HG02938 (cell line): Measurements from ENCODE around the gene ARPC2.
"Not testable (repeated sequence)": the region's sequence is repeated elsewhere in the genome, so short reads cannot be mapped to it uniquely, and the experiment has no call there.

Experiments
- ATAC-seq: cut with Tn5 transposase; IDR thresholded peaks from one replicate; pipeline ENCODE4 v1.9.1; 2021; ENCODE audit warnings: mild to moderate bottlenecking, moderate library complexity; ENCODE audit not compliant: unreplicated experiment

The ARPC2 gene

DNA sequence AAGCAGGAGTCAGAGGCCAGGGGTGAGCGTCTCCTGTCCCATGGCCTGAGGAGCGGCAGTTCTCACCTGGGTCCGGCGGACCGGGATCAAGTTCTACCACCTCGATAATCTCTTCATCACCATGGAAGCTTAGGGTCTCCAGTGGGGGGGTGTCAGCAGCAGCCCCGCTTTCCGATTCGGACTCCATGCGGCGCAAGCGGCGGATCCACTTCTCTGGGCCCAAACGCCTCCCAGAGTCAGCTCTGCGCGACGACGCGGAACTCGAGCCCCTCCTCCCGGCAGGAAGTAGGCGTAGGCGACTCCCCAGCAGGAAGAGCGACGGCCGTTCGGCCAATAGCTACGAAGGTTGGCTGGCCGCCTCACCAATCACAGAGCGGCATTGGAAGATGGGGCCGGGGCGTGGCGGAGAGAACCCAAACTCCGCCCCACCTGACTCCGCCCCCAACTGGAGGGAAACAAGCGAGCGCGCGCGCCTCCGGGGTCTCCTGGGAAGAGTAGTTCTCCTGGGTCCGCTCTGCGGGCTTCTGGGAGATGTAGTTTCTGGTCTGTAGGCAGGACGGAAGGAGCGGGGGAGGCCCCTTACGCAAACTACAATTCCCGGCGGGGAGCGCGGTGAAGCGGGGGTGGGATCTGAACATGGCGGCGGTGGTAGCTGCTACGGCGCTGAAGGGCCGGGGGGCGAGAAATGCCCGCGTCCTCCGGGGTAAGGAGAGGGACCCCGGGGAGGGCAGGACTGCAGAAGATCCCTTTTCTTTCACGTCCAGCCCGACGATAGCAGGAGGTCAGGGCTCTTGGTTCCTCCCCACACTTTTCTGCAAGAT is 53.1 kb downstream of the ARPC2 start, which contains the start of the genes AAMP and PNKD:
TSS of gene AAMP (minus strand) at position 238 of the 821 bp plus-strand sequence. CDS start at position 187, 51 bp downstream.
TSS of gene PNKD (plus strand) at position 620 of the 821 bp plus-strand sequence. CDS start at position 637, 17 bp downstream.
- peak; percentile 87 for ATAC-seq

DNA sequence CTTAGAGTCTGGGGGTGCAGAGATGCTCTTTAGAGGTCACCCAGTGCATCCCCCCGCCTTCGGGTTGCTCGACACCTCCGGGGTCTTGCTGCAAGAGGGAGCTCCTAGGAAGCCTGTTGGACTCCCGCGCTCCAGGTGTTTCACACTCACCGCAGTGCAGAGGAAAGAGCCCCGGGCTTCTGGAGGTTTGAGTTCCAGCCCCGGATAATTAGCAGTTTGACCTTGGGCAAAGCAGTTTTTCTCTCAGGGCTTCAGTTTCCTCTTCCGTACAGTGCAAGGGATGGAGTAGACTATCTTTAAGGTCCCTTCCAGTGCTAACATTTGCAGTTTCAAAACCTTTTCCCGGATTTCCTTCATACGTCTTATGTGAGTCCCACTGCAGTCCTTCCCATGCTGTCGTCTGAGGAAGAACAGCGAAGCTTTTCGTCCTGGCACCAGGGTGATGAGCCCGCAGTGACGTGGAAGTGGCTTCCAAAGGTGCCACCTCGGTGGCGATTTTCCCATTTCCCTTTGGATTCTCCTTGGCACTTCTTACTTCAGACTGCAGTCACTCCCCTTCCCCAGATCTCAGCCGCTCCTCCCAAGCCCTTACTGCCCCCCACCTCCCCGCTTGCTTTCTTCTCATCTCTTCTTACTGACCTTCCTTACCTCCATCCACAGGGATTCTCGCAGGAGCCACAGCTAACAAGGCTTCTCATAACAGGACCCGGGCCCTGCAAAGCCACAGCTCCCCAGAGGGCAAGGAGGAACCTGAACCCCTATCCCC is 53.9 kb downstream of the ARPC2 start:
- no peak for ATAC-seq

DNA sequence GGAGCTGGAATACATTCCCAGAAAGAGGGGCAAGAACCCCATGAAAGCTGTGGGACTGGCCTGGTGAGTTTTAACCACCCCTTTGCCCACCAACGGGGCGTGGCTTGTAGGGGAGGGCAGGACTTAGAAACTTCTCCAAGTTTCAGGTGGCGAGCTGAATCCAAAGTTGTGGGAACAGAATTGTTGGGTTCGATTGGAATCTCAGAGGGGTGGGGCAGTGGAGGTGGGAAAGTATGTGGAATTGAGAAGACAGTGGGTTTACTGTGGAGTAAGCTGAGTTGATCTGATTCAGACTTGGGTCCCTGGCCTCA is 54.5 kb downstream of the ARPC2 start:
- ATAC-seq = no peak

DNA sequence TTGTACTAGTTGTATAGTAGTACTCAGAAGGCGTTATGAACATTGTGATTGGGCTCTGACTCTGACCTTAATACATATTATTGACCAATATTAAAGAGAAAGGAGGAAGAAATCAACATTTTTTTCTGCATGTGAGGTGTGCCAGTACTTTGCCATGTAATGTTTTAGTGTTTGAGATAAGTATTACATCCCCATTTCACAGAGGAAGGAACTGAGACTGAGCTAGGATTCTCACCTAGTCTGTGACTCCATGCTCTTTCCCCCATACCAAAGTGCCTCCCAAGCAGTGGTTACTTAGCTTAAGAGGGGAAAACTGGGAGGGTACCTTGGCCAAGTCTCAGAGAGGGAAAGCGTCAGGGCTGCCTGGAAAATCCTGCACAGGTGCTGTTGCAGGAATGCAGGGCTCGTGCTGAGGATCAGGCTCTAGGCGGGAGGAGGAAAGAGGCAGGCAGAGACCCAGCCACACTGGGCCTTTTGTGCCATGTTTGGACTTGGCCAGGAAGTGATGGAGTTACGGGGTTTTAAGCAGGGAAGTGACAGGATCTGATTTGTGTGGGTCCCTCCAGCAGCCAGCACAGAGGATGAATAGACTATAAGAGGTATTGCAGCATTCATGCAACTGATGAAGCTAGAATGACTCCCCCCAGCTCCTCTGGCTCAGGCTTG is 55.0 kb downstream of the ARPC2 start:
- no peak for ATAC-seq

DNA sequence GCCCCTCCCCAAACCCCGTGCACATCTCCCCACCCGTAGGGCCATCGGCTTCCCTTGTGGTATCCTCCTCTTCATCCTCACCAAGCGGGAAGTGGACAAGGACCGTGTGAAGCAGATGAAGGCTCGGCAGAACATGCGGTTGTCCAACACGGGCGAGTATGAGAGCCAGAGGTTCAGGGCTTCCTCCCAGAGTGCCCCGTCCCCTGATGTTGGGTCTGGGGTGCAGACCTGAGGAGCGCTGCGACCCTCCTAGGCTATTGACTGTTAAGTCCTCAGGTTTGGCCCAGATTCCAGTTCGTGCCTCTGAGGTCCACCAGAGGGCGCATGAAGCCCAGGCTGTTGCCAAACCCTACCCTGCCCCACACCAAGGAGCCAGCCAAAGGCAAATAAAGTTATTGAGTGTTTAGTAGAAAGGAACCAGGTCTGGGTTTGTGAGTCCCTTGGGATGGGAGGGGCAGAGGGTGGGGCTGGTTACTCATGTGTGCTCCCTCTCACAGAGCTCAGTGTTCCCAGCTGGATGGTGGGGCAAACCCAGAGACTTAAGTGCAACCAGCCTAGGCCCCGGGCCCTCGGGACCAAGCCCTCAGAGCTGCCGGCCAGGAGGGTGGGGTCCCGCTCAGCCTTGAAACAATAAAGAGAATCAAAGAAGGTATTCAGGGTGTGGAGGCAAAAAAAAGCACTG is 55.7 kb downstream of the ARPC2 start:
- ATAC-seq = no peak

DNA sequence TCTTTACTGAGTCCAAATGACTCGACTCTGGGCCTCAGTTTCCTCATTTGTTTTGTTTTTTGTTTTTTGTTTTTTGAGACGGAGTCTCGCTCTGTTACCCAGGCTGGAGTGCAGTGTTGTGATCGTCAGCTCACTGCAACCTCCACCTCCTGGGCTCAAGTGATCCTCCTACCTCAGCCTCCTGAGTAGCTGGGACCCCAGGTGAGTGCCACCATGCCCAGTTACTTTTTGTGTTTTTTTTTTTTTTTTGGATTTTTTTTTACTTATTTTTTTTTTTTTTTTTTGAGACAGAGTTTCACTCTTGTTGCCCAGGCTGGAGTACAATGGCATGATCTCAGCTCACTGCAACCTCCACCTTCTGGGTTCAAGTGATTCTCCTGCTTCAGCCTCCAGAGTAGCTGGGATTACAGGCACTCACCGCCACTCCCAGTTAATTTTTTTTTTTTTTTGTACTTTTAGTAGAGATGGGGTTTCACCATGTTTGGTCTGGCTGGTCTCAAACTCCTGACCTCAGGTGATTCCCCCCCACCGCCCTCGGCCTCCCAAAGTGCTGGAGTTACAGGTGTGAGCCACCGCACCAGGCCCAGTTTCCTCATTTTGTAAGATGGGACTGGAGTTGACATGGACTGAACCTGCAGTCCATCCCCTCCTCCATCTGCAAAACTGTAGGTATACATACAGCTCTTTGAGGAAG is 56.4 kb downstream of the ARPC2 start:
- ATAC-seq = not testable (repeated sequence)

DNA sequence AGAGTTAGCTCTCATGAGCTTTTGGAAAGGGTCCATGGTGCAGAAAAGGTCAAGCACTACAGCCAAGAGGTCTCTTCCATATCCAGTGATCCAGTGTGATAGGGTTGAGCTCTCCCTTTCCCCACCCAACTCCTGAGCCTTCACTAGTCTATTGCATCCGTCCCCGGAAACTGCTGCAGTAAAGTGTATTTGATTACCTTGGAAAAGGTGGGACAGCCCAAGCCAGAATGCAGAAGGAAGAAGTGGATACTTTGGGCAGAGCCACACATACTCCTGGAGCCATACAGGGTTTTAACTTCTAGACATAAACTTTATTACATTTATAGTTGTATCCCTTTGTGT is 56.9 kb downstream of the ARPC2 start:
- ATAC-seq = no peak

DNA sequence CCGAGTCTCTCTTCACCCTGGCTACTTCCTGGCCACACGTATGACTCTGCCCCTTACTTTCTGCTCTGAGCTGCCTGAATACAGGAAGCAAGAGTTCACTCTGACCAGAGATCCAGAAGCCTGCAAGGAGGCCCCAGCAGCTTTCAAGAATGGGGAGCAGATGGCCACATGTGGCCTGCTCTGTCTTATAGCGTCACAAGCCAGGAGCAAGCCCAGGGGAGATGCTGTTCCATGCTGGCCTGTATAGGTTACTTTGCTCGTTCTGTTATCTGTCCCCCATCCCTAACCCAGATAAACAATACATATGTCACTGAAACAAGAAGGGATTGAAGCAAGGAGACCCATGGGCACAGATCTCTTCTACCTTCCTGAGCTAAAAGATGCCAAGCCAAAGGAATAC is 57.6 kb downstream of the ARPC2 start:
- ATAC-seq = no peak

DNA sequence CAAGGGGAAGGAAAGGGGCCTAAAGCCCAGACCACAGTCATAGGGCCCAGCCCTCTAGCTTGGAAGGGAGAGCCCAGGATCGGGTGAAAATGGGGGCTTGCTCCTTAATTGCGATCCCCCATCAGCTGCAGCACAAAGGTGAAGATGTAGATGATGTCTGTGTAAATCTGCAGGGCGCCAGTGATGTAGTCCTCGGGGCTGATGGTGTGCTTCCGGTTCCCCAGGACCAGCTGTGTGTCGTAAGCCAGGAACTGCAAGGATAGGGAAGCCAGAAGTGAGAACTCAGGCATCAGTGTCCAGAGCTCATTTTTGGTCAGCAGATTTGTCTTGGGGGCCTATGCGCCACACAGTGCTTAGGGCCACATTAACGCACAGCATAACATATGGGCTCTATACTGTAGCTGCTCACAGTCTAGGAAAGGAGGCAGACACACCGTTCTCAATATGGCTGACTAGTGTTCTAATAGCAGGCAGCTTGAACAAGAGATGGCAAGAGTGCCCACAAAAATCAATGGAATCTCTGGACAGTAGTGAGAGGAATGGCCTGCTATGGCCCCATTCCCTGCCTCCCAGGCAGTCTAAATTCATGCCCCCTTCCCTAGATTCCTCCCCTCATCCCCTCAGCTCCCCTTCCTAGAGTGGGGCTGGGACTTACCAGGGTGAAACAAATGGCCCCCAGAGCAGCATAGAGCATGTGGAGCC is 58.5 kb downstream of the ARPC2 start:
- ATAC-seq = no peak

DNA sequence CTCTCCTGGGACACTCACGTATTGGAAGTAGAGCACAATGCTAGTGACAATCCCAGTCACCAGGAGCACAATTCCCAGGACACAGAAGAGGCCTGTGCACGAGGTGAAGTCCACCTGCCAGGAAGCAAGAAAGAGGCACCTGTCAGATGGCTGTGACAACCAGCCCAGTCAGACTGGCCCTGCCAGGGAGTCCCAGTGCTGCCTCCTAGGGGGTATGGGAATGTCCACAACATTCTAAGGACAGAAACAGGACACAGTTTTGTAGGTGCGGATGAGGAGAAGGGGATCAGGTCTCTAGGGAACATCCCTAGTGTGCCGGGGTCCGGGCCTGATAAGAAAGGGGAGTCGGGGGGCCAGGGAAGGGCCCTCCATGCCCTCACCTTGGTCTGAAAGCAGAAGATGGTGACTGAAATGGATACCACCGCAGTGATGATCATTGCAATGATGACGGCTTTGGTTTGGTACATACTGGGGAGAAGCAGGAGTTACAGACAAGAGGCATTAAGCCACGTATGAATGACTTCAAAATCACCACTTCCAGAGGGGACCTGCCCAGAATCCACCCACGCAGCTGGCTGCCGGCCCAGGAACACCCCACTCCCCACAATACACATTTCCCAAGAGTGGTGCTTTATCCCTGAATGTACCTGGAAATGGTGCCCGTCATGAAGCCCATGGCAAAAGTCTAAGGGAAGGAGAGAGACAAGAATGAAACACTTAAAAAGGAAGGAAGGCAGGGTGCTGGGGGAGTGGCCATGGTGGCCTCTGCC is 60.2 kb downstream of the ARPC2 start:
- no peak for ATAC-seq

DNA sequence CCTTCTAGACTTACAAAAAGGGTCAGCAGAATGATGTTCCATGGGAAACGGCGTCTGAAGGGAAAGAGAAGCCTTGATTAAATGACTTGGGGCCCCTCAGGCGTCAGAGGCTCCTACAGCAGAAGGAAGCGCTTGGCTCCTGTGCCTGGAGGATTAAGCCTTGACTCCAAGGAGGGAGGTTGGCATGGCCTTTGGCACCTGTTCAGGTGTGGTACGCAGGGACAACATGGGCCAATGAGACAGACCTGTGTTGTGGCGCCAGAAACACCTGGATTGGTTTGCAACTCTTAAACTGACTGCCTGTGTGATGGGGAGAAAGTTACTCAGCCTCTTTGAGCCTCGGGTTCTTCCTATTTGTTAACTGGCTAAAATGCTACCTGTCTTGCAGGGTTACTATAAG is 60.9 kb downstream of the ARPC2 start:
- ATAC-seq = no peak

DNA sequence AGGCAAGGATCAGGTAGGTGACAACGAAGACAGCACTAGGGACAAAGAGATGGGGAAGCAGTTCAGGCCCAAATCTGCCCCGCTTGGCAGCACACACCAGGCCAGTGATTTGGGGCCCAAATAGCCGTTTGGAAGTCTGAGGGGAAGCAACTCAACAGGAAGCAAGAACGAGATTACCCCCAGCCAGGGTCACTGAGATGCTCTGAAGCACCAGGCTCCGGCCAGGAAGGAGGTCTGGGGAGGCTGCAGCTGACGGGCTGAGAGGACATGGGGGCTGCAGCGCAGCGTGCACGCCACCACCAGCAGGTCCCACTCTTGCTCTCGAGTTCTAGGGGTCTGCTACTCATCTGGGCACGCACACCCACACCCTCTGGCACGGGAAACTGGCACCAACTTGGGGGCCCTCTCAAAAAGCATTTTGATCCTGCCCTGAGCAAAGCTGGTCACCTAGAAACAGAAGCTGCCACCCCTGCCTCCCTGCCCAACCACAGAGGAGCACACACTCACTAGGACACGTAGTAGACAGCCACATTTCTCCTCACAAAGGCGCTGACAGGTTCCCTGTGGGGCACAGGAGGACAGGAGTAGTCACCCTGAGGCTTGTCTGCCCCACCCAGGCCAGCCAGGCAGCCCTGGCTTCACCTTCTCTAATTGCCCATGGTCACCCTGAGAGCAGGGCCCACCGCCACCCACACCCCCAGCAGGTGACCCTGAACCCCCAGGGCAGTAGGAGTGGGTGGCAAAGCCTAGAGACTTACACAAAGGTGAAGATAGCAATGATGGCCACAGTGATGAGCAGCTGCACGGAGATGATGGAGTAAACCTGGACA is 61.8 kb downstream of the ARPC2 start:
- no peak for ATAC-seq

DNA sequence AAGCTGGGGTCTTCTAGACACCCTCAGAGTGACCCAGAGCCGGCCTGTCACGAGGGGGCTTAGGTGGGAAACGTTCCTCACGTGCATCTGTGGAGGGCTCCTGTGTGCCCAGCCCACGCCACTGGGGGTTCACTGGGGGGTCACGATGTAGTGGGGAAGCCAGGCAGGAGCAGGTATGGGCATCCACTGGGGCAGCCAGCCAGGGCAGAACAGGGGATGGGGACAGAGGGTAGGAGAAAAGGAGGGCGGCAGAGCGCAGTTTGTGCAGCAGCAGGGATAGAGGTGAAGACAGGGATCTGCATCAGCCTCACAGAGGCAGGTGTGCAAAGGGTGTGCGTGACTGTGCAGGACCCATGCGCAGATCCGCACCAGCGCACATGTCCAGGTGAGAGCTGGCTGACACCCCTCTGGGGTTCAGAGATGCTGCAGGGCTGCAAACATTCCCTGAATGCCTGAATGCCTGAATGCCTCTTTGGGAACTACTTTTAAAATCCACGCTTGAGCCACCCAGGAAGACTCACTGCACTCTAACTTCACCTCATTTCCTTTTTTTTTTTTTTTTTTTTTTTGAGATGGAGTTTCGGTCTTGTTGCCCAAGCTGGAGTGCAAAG is 63.4 kb downstream of the ARPC2 start:
- ATAC-seq = no peak

DNA sequence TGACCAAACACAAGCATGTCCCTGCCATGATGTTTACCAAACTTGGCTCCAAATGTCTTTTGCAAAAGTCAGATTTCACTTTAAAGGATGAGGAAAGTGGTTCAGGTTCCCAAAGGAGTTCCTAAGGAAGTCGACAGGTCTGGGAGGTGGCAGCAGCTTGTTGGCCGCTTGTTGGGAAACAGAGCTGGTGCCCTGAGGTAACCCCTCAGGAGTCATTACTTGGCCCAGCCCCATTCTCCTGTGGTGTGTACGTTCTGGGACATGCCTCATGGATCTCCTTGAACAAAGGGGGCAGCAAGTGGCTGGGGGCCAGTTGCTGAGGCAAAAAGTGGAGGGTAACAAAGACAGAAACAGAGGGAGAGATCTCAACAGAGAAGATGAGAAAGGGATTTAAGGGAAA is 64.5 kb downstream of the ARPC2 start:
- no peak for ATAC-seq

DNA sequence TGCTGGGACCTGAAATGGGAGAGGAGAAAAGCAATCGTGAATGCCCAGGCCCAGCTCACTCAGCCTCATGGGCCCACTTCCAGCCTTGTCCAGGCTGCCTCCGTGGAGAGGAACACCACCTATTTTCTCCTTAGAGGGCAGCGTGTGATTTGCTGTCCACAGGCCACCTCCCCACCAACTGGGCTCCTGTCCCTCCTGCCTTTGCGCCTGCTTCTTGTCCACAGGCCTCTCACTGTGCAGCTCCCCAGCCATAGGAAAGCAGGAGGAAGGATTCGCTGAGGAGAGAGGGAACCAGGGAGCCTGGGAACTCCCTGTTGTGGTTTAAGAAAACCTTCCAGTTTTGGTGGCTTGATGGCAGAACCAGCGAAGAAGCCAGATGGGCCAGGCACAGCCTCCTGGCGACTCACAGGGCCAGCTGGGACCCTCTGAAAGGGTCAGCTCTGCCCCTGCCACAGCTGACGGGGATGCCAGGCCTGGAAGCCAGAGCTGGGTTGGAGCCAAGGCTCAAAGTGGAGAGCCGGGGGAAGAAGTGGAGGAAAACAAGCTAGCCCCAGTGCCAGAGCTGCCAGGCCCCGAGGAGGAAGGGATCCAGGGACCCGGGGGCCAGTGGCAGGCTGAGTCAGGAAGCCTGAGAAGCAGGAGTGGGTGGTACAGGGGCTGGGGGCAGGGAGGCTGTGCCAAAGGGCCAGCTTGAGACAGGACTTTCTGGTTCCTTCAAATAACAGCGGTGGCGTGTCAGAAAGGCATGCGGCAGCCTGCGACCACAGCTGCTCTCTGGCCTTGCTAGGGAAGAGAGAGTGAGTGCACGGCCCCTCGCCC is 65.4 kb downstream of the ARPC2 start:
- ATAC-seq = no peak

DNA sequence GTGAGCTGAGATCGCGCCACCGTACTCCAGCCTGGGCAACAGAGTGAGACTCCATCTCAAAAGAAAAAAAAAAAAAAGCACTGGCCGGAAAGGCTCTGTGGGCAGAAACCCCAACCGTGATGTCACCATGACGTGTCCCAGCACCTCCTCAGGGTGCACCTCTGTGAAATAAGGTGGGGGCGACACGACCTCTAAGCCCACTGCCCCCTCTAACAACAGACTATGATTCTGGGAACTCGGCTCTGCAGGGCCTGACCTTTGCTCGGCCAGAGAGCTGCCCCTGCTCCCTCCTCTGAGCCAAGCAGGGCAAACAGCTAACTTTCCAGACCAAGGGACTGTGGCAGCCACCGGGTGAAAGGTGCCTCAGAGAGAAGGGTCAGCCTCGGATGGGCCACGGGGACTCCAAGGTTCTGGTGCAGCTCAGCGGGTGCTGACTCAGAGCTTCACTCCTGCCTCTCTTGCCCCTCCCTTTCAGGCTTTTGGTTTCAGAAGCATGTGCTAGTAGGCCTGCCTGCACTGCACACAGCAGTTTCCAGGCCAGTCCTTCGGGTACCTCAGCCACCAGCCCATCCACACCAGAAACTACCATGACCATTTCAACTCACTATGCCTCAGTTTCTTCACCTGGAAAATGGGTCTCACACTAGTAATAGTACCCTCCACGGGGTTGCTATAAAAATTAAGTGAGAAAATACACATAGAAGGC is 67.3 kb downstream of the ARPC2 start:
- peak; percentile 42 for ATAC-seq

DNA sequence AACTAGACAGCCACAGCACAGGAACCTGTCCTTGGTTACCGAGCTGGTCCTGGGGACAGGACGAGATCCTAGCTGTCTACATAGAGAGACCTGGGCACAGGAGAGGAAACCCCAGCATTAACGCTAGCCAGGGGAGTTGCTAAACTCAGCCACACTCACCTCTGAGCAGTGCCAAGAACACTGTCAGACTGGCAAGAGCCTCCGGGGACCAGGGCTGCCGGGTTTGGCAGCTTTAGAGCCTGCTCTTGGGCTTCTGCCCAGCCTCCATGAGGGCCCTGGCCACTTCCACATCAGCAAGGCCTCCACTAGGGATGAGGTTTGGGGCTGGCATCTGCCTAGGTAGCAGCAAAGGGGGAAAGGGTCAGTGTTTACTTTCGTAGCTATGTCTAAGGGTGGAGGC is 68.6 kb downstream of the ARPC2 start:
- ATAC-seq = no peak
